T-helper 9 cell (primary cell): ENCODE measurements around the gene FSD1.
"Not testable (repeated sequence)": the region's sequence is repeated elsewhere in the genome, so short reads cannot be mapped to it uniquely, and the experiment has no call there.

Source experiments
- DNase-seq: peaks from one replicate; pipeline ENCODE4 v3.0.0-alpha.2; 2020

The FSD1 gene

DNA sequence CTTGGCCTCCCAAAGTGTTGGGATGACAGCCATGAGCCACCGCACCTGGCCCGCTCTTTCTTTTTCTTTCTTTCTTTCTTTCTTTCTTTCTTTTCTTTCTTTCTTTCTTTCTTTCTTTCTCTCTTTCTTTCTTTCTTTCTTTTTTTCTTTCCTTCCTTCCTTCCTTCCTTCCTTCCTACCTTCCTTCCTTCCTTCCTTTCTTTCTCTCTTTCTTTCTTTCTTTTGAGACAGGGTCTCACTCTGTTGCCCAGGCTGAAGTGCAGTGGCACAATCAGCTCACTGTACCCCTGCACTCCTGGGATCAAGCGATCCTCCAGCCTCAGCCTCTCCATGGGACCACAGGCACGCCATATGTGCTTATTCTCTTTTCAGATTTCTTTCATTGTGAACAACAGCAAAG, 18.3 kb upstream of the FSD1 start:
- DNase-seq: not testable (repeated sequence)

DNA sequence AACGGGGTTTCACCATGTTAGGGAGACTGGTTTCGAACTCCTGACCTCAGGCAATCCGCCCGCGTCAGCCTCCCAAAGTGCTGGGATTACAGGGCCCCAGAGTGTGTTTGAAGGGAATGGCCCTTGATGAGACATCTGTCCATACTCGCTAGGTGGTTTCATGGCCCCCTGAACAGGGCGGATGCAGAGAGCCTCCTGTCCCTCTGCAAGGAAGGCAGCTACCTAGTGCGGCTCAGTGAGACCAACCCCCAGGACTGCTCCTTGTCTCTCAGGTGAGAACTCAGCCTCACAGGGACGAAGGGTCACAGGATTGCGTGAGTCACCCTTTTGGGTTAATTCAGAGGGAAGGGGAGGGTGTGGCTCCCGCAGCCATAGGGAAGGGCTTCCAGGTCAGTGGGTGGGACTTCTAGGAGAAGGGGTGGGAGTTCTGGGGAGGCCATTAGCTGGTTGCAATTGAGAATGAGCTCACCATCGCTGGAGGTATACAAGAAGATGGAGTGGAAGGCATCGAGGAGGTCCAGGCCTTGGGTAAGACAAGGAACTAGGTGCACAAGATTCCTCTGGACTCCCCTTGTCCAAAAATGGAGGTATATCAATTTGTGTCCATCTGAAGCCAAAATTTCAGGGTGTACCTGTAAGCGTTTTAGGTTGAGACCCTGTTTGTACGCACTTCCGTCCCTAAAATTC, 16.2 kb upstream of the FSD1 start:
- no peak for DNase-seq

DNA sequence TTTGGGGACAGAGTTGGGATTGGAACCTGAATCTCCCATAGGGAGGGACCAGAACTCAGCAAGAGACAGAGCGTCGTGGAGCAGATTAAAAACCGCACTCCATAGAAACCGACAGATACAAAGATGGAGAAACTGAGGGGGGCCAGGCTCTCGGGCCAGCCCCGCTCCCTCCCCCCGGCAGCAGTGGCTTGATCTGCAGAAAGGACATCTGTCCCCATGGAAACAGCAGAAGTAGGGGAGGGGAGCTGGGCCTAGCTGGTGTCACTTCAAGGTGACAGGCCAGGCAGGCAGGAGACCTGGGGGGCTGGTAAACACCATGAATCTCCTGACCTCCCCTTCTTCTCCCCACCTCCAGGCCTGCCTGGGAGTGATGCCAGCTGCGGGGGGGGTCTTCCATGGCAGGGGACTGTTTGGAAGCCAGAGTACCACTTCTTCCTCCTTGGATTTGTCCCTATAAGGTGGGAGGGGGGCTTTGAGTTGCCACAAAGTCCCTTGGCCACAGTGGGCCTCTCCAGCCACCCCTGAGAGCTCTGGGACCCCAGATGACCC, 13.1 kb upstream of the FSD1 start:
- no peak for DNase-seq

DNA sequence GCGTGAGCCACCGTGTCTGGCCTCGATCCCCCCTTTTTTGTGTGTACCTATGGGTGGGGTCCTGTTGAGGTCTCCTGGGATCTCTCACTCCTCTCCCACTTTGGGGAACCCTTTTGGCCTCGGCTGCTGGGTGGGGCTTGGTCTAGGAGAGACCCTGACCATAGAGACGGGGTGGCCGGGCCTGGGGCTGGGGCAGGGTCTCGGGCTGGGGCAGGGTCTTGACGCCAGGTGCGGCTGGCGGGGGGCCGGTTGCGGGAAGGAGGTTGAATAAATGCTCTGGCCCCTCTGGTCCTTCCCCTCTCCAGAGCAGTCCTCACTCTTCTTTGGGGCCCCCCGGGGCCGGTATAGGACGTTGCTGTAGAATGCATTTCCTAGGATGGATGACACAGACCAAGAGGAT, 11.9 kb upstream of the FSD1 start:
- no peak for DNase-seq

DNA sequence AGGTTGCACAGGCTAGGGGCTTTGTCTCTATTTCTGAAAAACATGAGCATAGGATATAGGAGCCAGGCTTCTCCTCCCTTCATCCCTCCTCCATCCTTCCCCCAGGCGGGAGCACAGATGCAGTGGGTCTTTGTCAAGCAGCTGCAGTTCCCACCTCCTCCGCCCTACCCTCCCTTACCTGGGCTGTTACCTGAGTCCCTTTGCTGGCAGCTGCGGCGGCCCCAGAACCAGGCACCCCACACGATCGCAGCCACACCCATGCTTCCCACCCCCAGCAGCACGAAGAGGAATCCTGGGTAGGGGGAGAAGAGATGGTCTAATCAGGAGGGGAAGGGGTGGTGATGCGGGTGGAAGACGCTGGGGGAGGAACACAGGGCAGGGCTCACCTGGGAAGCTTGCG, 10.0 kb upstream of the FSD1 start:
- DNase-seq: no peak

DNA sequence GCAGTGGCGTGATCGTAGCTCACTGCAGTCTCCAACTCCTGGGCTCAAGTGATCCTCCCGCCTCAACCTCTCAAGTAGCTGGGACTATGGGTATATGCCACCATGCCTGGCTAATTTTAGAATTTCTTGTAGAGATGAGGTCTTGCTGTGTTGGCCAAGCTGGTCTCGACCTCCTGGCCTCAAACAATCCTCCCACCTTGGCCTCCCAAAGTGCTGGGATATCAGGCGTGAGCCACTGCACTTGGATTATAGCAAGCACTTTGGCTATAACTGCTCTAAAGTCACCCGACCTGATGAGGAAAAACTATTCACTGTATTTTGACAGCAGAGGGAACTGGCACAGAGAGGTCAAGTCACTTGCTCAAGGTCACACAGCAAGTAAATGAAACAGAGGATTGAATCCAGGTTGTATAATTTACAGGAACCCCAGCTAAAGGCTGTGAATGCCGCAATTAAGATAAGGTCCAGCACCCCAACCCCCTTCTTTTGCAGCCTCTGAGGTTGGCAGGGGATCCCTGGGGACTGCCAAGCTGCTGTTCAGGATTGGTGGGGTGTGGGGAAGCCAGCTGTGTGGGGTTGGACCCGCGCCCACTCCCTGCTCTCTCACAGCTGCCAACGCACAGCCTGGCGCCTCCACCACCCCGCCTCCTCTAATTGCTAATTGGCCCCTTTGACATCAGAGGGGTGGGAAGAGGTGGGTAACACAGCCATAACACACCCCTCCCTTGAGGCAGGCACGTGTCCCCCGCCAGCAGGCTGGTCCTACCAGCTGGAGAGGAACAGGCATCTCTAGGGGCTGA, 8.2 kb upstream of the FSD1 start:
- no peak for DNase-seq

DNA sequence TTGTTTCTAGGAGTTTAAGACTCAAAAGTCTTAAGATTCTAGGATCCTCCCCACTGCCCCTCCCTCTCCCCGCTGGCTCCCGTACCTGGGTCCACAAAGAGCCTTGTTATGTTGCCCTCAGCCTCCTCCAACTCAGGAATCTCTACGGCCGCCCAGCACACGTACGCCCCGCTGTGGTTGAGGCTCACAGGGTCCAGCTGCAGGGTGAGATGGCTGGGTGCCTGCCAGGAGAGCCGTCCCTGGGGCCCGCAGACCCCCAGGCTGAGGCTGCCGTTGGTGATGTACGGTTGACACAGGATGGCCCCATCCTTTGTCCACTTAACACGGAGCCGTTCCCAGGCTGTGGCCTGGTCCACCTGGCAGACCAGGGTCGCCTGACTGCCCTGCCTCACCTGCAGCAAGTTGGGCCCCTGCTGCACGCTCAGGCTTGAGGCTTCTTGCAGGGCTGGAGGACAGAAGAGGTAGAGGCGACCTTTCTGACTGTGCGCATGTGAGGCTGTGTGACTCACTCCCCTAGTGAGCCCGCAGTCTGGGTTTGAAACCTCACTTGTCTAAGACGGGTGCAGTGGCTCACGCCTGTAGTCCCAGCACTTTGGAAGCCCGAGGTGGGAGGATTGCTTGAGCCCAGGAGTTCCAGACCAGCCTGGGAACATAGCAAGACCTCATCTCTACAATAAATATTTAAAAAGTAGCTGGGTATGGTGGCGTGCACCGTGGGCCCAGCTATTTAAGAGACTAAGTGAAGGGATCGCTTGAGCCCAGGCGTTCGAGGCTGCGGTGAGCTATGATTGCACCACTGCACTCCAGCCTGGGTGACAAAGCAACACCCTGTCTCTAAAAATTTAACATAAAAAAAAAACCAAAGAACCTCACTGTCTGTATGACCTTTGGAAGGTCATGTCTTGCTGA, 6.2 kb upstream of the FSD1 start:
- DNase-seq: no peak

DNA sequence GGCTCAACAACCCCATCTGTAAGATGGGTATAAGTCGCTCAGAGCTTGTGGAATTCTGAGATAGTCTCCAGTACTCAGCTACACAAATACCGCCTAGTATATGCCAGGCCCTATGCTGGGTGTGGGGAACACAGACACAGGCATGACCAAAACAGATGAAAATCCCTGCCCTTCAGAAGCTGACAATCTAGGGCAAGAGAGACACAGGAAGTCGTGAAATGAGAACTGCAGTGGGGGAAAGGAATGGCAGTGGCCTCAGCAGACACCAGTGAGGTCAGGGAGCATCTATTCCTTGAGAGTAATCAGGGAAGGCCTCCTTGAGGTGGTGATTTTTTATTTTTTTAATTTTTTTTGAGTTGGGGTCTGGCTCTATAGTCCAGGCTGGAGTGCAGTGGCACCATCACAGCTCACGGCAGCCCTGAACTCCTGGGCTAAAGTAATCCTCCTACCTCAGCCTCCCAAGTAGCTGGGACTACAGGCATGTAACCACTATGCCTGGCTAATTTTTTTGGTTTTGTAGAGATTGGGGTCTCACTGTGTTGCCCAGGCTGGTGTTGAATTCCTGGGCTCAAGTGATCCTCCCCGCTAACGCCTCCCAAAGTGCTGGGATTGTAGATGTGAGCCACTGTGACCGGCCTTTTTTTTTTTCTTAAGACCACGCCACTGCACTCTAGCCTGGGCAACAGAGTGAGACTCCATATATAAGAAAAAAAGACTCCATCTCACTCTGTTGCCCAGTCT, 5.4 kb upstream of the FSD1 start:
- DNase-seq: no peak

DNA sequence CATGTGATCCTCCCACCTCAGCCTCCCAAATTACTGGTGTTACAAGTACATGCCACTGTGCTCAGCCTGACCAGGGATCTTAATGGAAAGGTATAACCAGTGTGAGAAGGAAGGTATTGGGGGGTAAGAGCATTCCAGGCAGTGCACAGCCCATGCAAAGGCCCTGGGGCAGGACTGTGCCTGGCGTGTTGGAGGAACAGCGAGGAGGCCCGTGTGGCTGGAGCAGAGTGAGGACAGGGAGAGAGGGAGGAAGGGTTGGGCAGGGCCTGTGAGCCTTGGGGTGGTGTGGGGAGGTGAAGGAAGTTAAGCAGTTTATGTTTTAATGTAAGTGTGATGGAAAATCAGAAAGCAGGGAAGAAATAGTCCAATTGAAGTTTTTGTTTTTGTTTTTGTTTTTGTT, 3.8 kb upstream of the FSD1 start:
- DNase-seq: no peak

DNA sequence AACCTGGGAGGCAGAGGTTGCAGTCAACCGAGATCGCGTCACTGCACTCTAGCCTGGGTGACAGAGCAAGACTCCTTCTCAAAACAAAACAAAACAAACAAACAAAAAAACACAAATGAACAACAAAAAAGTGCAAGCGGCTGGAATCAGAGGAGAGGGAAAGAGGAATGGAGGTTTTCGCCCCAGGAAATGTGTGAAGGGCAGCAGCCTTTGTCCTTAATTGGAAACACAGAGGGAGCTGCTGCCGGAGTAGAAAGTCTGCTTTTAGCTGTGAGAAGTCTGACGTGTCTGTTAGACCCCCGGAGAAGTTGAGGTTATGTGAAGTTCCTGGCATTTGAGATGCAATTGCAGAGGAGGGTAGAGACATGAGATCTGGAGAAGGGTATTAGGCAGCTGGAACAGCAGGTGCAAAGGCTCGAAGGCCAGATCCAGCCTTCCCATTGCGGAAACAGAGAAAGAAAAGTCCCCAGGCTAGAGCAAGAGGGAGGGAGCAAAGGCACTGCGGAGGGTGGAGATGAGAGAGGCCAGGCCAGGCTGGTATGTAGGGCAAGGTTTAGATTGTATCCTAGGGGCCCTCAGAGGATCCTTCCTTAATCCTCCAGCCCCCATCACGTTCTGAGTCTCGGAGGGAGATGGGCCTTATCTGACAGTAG, 2.7 kb upstream of the FSD1 start:
- no peak for DNase-seq

DNA sequence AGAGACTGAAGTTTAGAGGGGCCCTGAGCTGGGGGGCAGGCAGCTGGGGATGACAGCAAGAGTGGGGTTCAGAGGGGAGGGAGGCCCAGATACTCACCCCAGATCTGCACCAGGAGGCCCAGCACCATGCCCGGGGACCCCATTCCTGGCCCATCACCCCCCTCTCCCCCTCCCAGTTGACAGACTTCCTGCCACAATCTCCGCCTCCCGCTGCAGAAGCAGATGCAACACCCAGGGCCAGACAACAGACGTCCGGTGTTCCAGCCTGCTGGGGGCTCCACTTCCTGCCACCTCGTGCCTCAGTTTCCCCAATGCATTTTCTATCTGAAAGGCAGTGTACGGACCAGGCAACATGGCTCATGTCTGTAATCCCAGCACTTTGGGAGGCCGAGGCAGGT, 2.2 kb upstream of the FSD1 start, which contains the start of gene TMIGD2:
Gene TMIGD2, minus strand, starts transcription at position 147 of the 398 bp plus-strand sequence. Its CDS starts 4 bp downstream, at position 143.
- no peak for DNase-seq

DNA sequence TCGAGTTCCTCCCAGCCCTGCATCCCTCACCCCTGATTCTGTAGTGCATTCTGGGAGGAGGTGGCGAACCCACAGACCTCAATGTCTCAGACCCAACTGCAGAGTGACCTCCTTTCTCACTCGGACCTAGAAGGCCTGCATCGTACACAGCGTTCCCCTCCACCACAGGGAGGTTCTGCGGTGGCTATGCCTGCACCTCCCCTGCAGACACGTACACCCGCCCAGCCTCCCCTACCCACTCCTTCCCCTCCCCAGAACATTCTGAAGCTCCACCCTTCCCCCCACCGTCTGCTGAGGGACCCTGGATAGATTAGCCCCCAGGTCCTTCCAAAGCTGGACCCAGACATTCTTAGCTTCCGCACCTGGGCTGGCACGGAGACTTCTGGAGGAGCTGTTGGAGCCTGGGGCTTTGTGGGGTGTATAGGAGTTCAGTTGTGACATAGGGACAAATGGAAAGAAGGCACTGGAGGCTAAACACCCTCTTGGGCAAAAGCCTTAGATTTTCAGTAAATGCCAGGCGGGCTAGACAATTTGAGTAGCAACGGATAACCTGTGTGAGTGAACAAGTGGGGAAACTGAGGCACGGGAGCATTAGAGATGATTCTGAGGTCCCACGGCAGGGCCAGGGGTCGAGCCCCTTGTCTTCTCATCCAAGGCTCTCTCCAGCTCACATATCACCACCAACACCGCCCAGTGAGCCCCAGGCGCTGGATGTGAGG, 420 bp upstream of the FSD1 start:
- no peak for DNase-seq

DNA sequence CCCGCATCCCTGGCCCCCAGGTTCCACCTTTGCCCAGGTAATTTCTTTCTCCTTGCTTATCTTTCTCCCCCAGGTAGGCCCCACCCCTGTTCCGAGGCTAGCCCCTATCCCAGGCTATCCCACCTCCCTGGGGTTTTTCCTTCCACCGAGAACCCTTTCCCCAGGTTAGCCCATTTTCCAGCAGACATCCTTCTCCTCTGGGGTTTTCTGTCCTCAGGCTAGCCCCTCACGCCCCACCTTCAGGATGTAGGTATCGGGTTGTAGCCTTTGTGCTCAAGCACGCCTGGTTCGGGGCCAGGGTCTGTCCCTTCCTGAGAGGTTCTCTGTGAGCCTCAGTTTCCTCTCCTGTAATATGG, 837 bp downstream of the FSD1 start:
- DNase-seq: no peak

DNA sequence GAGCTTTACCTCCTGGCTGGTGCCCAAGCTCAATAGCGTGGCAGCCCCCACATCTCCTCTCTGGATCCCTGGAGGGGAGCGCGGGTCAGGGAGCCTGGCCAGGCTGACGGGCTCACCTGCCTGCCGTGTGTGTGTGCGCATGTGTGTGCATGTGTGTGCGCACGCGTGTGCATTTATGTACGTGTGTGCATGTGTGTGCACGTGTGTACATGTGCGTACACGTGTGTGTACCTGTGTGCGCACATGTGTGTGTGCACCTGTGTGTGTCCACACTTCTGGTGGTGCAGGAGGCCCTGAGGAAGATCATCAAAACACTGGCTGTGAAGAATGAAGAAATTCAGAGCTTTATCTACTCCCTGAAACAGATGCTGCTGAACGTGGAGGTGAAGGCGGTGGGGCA, 1.3 kb downstream of the FSD1 start:
- no peak for DNase-seq

DNA sequence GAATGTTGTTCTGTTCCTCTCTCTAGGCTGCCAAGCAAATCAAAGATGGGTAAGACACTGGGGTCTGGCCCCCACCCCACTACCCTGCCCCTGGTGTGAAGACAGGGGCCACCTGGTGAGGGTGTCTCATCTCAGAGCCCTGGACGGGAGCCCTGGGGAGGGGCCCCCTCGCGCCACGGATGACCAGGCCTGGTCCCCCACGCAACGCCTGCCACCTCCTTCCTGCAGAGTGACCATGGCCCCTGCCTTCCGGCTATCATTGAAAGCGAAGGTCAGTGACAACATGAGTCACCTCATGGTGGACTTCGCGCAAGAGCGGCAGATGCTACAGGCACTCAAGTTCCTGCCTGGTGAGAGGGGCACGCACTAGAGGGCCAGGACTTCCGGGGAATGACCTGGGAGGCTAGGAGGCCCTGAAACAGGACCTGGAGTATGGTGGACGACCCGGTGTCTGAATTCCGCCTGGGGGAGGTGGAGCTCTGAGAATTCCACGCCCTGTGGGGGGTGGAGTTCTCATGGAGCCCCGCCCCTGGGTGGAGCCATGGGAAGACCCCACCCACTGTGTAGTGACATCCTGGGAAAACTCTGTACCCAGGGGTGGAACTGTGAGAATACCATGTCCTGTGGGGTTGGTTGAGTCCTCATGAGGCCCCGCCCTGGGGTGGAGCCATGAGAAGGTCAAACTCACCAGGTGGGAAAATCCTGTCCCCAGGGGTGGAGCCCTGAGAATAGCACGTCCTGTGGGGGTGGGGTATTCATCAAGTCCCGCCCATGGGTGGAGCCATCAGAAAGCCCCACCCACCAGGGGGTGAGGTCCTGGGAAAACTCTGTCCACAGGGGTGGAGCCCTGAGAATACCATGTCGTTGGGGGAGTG, 6.1 kb downstream of the FSD1 start:
- DNase-seq: no peak

DNA sequence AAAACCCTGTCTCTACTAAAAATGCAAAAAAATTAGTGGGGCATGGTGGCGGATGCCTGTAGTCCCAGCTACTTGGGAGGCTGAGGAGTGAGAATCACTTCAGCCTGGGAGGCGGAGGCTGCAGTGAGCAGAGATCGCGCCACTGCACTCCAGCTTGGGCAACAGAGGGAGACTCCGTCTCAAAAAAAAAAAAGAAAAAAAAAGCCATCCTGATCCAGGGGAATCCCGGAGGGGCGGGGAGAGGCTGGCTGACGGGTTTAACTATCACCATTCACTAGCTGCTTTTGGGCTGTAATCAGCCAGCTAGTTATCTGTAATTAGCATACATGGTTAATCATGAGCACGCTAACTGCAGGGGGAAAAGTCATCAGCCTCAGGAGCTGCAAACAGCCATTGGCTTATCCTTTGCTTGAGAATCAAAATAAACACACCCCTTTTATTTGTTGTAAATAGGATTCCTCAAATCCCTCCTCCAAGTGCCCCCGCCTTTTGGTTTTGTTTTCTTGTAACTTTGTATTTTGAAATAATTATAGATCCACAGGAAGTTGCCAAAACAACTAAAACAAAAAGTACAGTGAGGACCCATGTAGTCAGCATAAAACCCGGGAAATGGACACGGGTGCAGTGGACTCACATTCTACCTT, 9.6 kb downstream of the FSD1 start:
- no peak for DNase-seq

DNA sequence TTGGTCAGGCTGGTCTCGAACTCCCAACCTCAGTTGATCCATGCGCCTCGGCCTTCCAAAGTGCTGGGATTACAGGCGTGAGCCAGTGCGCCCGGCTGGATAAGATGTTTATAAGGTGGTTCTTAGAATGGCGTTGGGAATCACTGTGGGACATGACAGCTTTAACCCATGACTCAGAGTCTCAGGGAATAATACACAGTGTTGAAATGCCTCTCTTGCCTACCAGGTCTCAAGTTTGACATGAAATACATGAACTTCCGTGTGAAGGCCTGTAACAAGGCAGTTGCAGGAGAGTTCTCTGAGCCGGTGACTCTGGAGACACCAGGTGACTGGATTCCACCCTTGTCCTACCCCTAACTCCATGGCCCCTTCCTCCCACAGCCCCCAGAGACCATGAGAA, 12.6 kb downstream of the FSD1 start:
- DNase-seq: no peak

DNA sequence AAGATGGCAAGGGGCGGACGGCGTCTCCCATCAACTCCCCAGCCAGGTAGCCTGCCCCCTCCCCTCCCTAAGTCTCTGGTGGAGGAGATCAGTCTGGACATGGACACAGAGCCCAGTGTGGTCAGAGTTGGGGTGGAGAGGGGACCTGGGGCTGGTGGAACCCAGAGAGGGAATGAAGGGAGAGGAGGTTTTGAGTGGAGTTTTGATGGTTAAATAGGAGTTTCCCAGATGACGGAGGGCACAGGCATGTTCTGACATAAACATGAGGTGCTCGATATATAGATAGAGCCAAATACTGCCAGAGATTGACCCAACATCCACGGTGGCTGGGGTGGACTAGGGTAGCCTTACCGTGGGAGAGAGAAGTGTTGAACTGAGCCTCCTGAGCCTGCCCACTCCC, 14.1 kb downstream of the FSD1 start:
- no peak for DNase-seq

DNA sequence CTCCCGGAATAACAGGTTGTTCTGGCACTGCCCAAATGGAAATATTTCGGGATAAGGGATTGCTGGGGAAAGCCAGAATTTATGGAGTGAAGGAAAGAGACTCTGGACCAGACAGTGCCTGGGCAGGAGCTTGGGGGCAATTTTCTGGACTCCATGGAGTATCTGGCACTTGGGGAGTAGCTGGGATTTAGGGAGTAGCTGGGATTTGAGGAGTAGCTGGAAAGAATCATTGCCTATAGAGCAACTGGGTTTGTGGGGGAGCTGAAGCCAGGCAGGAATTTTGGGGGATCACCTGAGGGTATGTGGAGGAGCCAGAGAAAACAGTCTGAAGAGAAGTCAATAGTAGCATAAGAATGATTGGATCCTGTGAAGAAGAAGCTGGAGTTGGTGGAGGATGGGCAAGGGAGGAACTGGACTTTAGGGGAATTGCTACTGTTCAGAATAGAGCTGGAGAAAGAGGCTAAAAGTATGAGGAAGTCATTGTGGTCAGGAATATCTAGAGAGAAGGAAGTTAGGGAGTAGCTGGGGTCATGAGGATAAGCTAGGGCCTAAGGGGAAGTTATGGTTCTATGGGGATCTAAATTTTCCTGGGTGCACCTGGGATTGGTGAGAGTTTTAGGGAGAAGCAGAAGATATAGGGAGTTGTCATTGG, 14.8 kb downstream of the FSD1 start:
- DNase-seq: no peak
